BJ (cell line): ENCODE data around the gene CADM2. TPM values are rescaled to one million over a fixed set of nuclear protein-coding genes. Genes with fewer than 3 reads are reported as not detected.
"Not testable (repeated sequence)": the region's sequence is repeated elsewhere in the genome, so short reads cannot be mapped to it uniquely, and the experiment has no call there.

Experiments
- CTCF ChIA-PET: fragments of 350-600 bp; formaldehyde crosslinking; extraction: SDS; loops from one replicate; lab custom pipeline; 2021; ENCODE audit warnings: antibody characterized with exemption, inconsistent platforms; lab: Yijun Ruan, JAX
- POLR2A ChIA-PET: fragments of 300-600 bp; sonication (Branson Sonifier 250); formaldehyde crosslinking; extraction: SDS; loops from one replicate; lab custom pipeline; 2021; ENCODE audit warnings: antibody characterized with exemption; lab: Charles Lee
- DNase-seq: peaks from one replicate; pipeline ENCODE4 v3.0.0-alpha.2; 2011; ENCODE audit warnings: low read depth
- H3K27me3 ChIP-seq: 2 replicates; pipeline ENCODE4 v1.6.0; 2011; ENCODE audit warnings: low read length; ENCODE audit not compliant: control insufficient read depth, insufficient read depth
- H3K36me3 ChIP-seq: 2 replicates; pipeline ENCODE4 v1.5.1; 2011; ENCODE audit warnings: low read length; ENCODE audit not compliant: control insufficient read depth, insufficient read depth
- H3K4me3 ChIP-seq: 2 replicates; pipeline ENCODE4 v1.5.1; 2011; ENCODE audit warnings: low read depth, mild to moderate bottlenecking, control low read depth, low read length
- CTCF ChIP-seq: IDR thresholded peaks from 2 replicates; pipeline ENCODE4 v1.5.1; 2011; ENCODE audit warnings: low read depth, mild to moderate bottlenecking, control low read depth, inconsistent platforms, low read length, moderate library complexity; ENCODE audit not compliant: insufficient read depth
- polyA plus RNA-seq: library from polyadenylated mRNA; depleted of rRNA; stranded (reverse); fragments of >200 nt; gene quantifications from 2 replicates; pipeline ENCODE4 v1.2.3, GENCODE V29; 2011

Gene CADM2
- polyA plus RNA-seq, 1 experiment, result not detected

DNA sequence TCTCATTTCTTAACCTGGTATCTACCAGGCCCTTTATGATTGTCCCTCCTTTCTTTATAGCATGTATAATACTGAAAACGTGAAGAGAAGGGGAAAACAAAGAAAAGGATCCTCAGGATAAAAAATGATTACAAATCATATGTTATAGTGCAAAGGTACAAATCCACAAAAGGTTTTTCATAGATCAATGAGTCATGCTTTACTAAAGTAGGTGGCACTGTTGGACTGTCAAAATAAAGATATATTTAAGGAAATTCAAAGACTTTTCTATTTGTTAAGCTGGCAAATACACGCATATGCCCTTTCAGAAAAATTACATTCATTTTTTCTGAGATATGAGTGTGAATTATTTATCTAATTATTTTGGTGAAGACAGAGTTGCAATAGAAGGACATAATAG lies 151.6 kb downstream of the CADM2 start:
- Histone ChIP-seq H3K36me3 (no peaks in the 10 kb centered on the region), H3K4me3 (no peak overlapping the region), H3K27me3 (no peaks in the 10 kb centered on the region)
- POLR2A ChIA-PET, result no interaction called here
- CTCF ChIA-PET, result no interaction called here
- DNase-seq, result no peak
- no peak for TF ChIP-seq CTCF

- DNase-seq, result no peak
- Histone ChIP-seq H3K4me3 (no peak overlapping the region), H3K27me3 (no peaks in the 10 kb centered on the region), H3K36me3 (no peaks in the 10 kb centered on the region)
- no peak for TF ChIP-seq CTCF
- POLR2A ChIA-PET, result no interaction called here
- CTCF ChIA-PET, result no interaction called here
These were observed 162.1 kb downstream of the CADM2 start for GRCh38 chr3:85120879-85121278.

DNA sequence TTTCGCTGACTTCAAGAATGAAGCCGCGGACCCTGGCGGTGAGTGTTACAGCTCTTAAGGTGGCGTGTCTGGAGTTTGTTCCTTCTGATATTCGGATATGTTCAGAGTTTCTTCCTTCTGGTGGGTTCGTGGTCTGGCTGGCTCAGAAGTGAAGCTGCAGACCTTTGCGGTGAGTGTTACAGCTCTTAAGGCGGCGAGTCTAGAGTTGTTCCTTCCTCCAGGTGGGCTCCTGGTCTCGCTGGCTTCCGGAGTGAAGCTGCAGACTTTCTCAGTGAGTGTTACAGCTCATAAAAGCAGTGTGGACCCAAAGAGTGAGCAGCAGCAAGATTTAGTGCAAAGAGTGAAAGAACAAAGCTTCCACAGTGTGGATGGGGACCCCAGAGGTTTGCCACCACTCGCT lies 174.1 kb downstream of the CADM2 start:
- POLR2A ChIA-PET, result not testable (repeated sequence)

GRCh38 chr3:85133691-85134420 lies 175.1 kb downstream of the CADM2 start:
- H3K27me3 ChIP-seq, POLR2A ChIA-PET, CTCF ChIA-PET, DNase-seq, H3K4me3 ChIP-seq, H3K36me3 ChIP-seq: not testable (repeated sequence)

More for the DNA sequence above, 174.1 kb downstream of the CADM2 start:
- CTCF ChIA-PET, H3K4me3 ChIP-seq, DNase-seq, H3K36me3 ChIP-seq, H3K27me3 ChIP-seq: not testable (repeated sequence)

GRCh38 chr3:85142626-85143025 lies 183.8 kb downstream of the CADM2 start:
- CTCF ChIA-PET, result no interaction called here
- DNase-seq, result no peak
- H3K36me3 ChIP-seq, result no peaks in the 10 kb centered on the region
- H3K4me3 ChIP-seq, result no peak overlapping the region
- TF ChIP-seq CTCF, result no peak
- no peaks in the 10 kb centered on the region for H3K27me3 ChIP-seq
- POLR2A ChIA-PET, result no interaction called here

DNA sequence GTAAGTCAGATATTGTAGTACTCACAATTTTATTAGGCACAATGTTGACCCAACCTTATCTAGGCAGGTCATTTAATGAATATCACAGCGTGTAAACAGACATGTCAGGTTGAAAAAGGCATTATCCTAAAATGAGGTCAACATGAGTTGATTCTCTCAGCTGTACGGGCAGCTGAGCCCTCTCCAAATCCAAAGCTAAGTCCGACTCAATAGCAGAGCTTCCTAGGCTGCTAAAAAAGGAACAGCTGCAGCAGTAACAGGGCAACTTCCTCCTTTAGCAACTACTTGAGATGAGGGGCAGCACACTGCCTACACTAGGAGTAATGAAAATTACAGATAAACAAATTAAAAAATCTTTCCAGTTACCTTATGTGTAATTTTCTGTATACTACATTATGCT lies 189.2 kb downstream of the CADM2 start:
- ChIA-PET CTCF (no interaction called here), POLR2A (no interaction called here)
- TF ChIP-seq CTCF, result no peak
- Histone ChIP-seq H3K4me3 (no peak overlapping the region), H3K36me3 (no peaks in the 10 kb centered on the region), H3K27me3 (no peaks in the 10 kb centered on the region)
- DNase-seq, result no peak
